Urinary bladder (tissue), 4 donors: Measurements from ENCODE around the gene ENOX1. TPM values are rescaled to one million over a fixed set of nuclear protein-coding genes. Genes with fewer than 3 reads are reported as not detected.
"Not testable (repeated sequence)": the region's sequence is repeated elsewhere in the genome, so short reads cannot be mapped to it uniquely, and the experiment has no call there.

Experiments used
- DNase-seq: peaks from one replicate; pipeline ENCODE4 v3.0.0-alpha.2; 2015; ENCODE audit errors: extremely low spot score
- H3K27ac ChIP-seq: one replicate; pipeline ENCODE4 v1.5.1; 2013; ENCODE audit warnings: low read depth, mild to moderate bottlenecking, moderate library complexity
- H3K36me3 ChIP-seq: one replicate; pipeline ENCODE4 v1.6.1; 2013; ENCODE audit warnings: mild to moderate bottlenecking, moderate library complexity; ENCODE audit not compliant: insufficient read depth
- H3K4me1 ChIP-seq: one replicate; pipeline ENCODE4 v1.6.1; 2013; ENCODE audit warnings: mild to moderate bottlenecking, moderate library complexity; ENCODE audit not compliant: insufficient read depth
- H3K4me3 ChIP-seq: one replicate; pipeline ENCODE4 v1.5.1; 2013; ENCODE audit warnings: low read depth, low read length
- WGBS: extraction: QIAGEN DNeasy Blood & Tissue Kit; methylation state at CpG from one replicate; pipeline ENCODE4 v1.1.7; 2013; 5-methylcytosine and 5-hydroxymethylcytosine counted together
- polyA plus RNA-seq: library from polyadenylated mRNA; stranded (reverse); fragments of 200-250 nt; gene quantifications from one replicate; pipeline ENCODE4 v1.2.3, GENCODE V29; 2013
- total RNA-seq: library from RNA; depleted of rRNA; stranded (reverse); fragments of >200 nt; gene quantifications from one replicate; pipeline ENCODE4 v1.2.3, GENCODE V29; 2014
- donor health status: healthy with polysubstance abuse.
- donor health status: healthy.

Gene ENOX1
- total and polyA plus RNA-seq, 2 donors, result 4.3 to 17.6 TPM

DNA sequence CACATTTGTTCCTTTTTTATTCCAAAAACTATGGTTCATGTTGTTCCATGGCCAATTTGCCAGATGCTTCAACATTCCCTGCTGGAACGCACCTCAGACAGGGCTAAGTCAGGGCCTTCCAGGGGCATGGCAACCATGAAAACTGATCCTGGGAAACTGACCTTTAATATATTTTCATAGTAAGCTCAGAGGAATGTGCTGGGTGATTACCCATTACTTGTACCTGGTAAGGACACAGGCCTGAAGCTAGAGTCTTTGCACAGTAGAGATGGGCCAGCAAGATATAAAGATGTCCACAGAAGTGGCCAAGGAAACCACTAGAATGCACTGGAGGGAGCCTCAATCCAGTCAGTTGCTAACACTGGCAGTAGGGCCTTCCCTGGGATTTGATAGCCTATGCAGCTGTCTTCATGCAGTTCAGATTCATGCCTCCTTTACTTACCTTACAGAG lies 353.1 kb downstream of the ENOX1 start:
- no peaks in the 10 kb centered on the region for H3K4me1 ChIP-seq
- no peak overlapping the region for H3K27ac ChIP-seq
- DNase-seq, result no peak
- no peak overlapping the region for H3K4me3 ChIP-seq
- 81% methylated on average over 1 of the region's 1 CpG for WGBS
- H3K36me3 ChIP-seq, result no peaks in the 10 kb centered on the region

DNA sequence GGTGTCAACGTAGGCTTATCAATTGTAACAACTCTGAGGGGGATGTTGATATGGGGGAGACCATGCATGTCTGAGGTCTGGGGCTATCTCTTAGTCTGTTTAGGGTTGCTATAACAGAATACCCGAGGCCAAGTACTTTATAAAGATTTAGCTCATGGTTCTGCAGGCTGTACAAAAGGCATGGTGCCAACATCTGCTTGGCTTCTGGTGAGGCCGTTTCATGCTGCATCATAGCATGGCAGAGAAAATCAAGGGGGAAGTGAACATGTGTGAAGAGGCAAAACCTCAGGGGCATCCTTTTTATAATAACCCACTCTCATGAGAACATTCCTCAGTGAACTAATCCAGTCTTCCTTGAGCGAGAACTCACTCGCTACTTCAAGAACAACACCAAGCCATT lies 353.8 kb downstream of the ENOX1 start:
- no peaks in the 10 kb centered on the region for H3K4me1 ChIP-seq
- WGBS, result 81% methylated on average over 5 of the region's 5 CpGs
- no peak for DNase-seq
- H3K27ac ChIP-seq, result no peak overlapping the region
- no peak overlapping the region for H3K4me3 ChIP-seq
- no peaks in the 10 kb centered on the region for H3K36me3 ChIP-seq

DNA sequence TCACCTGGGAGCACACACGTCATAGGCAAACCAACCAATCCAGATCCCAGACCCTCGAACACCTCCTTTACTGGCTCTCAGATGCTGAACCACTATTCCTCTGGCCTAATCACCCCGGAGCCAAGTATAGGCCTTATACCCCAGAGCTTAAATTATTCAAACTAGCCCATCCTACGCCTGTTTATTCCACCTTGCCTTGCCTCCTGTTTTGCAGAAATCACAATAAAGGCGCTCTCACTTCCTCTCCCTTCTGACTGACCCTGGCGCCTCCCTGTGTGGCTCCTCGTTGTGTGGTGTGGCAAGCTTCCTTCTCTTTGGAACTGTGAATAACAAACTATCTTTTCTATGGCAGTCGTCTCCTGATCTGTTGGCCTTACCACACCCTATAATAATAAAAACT lies 354.9 kb downstream of the ENOX1 start:
- Histone ChIP-seq H3K4me3 (no peak overlapping the region), H3K4me1 (no peaks in the 10 kb centered on the region), H3K27ac (no peak overlapping the region), H3K36me3 (no peaks in the 10 kb centered on the region)
- DNase-seq, result no peak
- WGBS, result 93% methylated on average over 8 of the region's 8 CpGs

DNA sequence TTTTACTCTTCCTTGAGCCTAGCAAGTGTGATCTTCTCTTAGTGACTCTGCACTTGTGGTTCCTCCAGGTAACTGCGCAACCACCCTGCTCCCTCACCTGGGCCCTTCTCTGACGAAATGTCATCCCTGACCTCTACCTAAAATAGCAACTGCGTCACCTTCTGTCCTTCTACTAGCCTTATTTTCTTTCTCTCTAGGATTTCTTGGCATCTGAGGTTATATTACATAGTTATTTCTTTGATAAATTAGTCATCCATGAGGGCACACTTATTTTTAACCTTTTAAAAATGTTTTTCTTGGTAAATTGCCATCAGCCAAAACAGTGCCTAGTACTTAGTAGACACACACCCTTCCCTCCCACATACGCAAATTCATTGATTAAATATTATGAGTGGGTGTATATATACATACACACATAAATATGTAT lies 355.5 kb downstream of the ENOX1 start:
- H3K4me3 ChIP-seq, result no peak overlapping the region
- no peaks in the 10 kb centered on the region for H3K4me1 ChIP-seq
- 94% methylated on average over 4 of the region's 4 CpGs for WGBS
- DNase-seq, result no peak
- no peaks in the 10 kb centered on the region for H3K36me3 ChIP-seq
- no peak overlapping the region for H3K27ac ChIP-seq

DNA sequence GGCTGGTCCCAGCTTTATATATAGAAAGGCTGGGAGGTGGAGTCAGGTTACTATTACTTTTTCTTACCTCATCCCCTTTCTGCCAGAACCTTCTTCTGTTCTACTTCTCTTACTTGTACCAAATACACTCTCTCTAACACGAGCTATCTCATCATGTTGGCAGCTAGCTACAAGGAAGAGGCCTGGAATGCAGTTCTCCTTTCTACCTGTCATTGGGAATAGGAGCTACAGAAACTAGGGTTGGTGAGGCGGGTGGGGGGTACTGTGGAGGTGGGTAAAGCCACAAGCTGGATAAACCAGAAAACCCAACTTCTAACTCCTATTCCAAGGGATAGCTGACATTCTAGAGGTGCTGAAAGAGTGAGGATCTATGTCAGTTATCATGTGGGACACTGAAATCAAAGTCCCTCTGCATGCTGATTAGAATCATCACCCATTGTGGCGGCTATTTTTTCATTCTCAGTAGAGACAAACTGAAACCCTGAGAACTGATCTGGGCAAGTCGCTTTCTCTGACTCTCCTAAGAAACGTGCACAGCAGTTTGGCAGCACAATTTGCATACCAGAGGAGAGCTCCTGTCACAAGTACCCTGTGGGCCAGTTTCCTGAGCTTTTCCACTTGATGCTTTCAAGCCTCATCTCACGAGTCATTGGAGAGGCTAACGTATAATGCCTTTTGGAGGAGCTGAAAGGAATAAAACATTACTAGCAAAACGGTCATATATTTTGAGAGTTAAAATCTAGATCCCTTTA lies 358.1 kb downstream of the ENOX1 start:
- Histone ChIP-seq H3K36me3 (no peaks in the 10 kb centered on the region), H3K4me3 (no peak overlapping the region), H3K27ac (no peak overlapping the region), H3K4me1 (no peaks in the 10 kb centered on the region)
- 73% methylated on average over 8 of the region's 8 CpGs for WGBS
- no peak for DNase-seq

DNA sequence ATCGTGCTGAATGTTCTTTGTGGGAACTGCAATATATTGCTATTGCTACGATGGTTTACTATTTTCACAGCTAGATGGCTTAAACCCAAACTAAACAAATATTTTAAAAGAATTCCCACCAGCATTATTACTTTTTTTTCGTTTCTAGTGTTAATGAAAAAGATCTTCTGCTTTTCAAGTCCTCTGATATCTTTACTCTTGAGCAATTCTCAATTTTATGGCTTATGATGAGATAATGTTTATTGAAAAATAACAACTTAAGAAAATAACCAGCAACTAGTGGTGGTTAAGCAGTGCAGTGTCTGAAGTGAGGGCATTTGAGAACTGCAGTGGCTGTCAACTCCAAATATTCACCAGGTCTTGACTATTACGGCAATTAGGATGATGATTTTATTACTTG lies 360.4 kb downstream of the ENOX1 start:
- no peaks in the 10 kb centered on the region for H3K4me1 ChIP-seq
- H3K36me3 ChIP-seq, result no peaks in the 10 kb centered on the region
- WGBS, result 59% methylated on average over 4 of the region's 4 CpGs

DNA sequence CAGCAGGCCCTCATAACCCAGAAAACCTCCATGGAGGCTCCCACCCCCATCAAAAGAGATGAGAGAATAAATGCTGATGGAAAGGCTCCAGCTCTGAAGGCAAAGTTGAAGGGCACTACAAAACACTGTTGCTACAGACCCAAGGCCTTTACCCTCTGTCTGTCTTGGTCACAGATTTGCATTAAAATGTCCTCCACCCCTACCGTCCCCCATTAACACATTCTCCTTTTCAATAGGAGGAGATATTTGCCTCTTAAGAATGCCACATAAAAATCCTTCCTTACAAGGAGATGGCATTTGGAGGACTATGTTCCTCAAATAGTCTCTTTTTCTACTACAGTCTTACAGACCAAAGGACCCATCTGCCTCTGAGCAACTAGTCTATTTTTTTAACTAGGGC lies 361.5 kb downstream of the ENOX1 start:
- DNase-seq, result no peak
- Histone ChIP-seq H3K4me3 (no peak overlapping the region), H3K4me1 (no peaks in the 10 kb centered on the region), H3K27ac (no peak overlapping the region), H3K36me3 (no peaks in the 10 kb centered on the region)
- WGBS, result 91% methylated on average over 1 of the region's 1 CpG

More for the DNA sequence above, 360.4 kb downstream of the ENOX1 start:
- no peak overlapping the region for H3K27ac ChIP-seq
- no peak overlapping the region for H3K4me3 ChIP-seq
- no peak for DNase-seq

DNA sequence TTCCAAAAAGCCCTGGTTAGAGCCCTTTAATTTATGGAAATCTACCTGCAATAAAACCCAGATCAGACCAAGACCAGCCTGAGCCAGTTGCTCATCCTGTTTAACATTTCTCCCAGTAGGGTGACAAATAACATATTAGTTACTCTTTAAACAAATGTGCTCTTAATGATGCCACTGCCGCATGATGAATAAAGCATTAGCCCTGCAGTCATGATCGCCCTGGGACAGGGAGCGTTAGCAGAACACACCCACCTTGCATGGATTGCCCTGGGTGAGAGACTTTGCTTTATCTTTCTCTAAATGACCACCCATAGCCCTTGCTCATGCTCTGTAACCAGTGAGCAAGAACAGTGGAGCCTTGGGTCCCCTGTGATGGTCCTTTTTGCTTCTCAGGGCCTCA lies 362.4 kb downstream of the ENOX1 start:
- H3K36me3 ChIP-seq, result no peaks in the 10 kb centered on the region
- WGBS, result 97% methylated on average over 3 of the region's 3 CpGs
- DNase-seq, result no peak
- H3K27ac ChIP-seq, result no peak overlapping the region
- no peaks in the 10 kb centered on the region for H3K4me1 ChIP-seq
- no peak overlapping the region for H3K4me3 ChIP-seq

DNA sequence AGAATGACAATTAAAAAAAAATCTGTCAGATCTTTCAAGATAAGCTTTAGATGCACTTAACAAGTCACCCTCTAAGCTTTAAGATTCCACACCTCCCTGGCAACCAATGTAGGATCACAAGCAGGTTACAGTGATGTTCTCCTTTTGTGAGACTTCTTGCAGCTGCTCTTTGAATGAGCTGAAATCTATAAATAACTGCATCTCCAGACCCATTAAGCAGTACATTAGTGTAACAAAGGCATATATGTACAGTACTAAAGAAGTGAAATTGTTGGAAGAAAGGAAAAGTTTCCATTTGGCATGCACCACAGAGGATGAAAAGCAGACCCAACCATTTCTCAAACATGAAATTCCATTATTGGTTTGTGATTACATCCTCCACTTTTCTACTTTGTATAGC lies 364.7 kb downstream of the ENOX1 start:
- Histone ChIP-seq H3K27ac (no peak overlapping the region), H3K4me1 (no peaks in the 10 kb centered on the region), H3K36me3 (no peaks in the 10 kb centered on the region), H3K4me3 (no peak overlapping the region)
- peak; percentile 21 for DNase-seq

DNA sequence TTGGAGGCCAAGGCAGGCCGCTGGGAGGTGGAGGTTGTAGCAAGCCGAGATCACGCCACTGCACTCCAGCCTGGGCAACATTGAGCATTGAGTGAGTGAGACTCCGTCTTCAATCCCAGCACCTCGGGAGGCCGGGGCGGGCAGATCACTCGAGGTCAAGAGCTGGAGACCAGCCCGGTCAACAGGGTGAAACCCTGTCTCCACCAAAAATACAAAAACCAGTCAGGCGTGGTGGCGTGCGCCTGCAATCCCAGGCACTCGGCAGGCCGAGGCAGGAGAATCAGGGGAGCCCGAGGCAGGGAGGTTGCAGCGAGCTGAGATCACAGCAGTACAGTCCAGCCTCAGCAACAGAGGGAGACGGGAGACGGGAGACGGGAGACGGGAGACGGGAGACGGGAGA lies 369.9 kb downstream of the ENOX1 start:
- not testable (repeated sequence) for H3K4me3 ChIP-seq, H3K27ac ChIP-seq, DNase-seq, H3K4me1 ChIP-seq, H3K36me3 ChIP-seq
- 98% methylated on average over 22 of the region's 22 CpGs for WGBS

DNA sequence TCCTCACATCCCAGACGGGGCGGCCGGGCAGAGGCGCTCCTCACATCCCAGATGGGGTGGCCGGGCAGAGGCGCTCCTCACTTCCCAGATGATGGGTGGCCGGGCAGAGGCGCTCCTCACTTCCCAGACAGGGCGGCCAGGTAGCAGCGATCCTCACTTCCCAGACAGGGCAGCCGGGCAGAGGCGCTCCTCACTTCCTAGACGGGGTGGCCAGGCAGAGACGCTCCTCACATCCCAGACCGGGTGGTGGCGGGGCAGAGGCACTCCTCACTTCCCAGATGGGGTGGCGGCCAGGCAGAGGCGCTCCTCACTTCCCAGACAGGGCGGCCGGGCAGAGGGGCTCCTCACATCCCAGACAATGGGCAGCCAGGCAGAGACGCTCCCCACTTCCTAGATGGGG lies 370.4 kb downstream of the ENOX1 start:
- not testable (repeated sequence) for H3K36me3 ChIP-seq, H3K4me3 ChIP-seq, DNase-seq, H3K27ac ChIP-seq, H3K4me1 ChIP-seq
- 94% methylated on average over 21 of the region's 21 CpGs for WGBS

DNA sequence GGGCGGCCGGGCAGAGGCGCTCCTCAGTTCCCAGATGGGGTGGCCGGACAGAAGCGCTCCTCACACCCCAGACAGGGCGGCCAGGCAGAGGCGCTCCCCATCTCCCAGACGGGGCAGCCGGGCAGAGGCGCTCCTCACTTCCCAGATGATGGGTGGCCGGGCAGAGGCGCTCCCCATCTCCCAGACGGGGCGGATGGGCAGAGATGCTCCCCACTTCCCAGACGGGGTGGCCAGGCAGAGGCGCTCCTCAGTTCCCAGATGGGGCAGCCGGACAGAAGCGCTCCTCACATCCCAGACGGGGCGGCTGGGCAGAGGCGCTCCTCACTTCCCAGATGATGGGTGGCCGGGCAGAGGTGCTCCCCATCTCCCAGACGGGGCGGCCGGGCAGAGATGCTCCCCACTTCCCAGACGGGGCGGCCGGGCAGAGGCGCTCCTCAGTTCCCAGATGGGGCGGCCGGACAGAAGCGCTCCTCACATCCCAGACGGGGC lies 370.8 kb downstream of the ENOX1 start:
- H3K27ac ChIP-seq, H3K4me1 ChIP-seq, DNase-seq, H3K36me3 ChIP-seq, H3K4me3 ChIP-seq: not testable (repeated sequence)
- 92% methylated on average over 33 of the region's 33 CpGs for WGBS

DNA sequence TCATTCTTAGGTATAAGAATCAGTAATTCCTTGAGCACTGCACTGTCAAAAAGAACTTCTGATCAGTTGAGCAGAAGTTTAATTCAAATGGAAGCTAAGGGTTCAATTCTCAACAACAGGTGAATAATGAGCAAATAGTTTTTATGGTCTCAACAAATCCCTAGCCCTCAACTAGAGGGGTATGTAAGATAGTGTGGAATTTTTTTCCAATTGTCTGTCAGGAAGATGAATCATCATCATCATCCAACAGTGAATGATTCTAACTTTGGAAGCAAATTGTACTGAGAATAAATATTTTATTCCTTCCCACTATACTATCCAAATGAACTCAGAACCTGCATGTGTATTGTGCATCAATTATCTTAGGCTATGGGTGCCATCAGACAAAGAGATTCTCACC lies 372.7 kb downstream of the ENOX1 start:
- no peaks in the 10 kb centered on the region for H3K4me1 ChIP-seq
- DNase-seq, result no peak
- H3K36me3 ChIP-seq, result no peaks in the 10 kb centered on the region
- H3K27ac ChIP-seq, result no peak overlapping the region
- no peak overlapping the region for H3K4me3 ChIP-seq

DNA sequence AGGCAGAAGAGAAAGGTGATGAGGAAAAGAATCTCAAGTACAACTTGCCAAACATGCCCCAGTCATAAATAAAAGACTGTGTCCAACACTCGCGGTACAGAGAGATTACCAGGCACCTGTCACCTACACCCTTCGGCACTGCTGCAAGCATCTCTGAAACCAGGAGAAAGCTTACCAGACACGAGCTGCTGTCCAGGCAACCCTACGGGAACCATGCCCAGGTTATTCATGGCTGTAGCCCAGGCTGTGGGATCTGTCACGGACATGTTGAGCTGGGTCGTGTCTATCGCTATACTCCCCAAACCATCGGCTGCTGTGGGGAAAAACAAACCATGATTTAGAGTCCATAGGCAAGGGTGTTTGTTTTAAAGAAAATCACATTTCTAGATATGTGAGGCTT lies 375.0 kb downstream of the ENOX1 start:
- H3K36me3 ChIP-seq, result no peaks in the 10 kb centered on the region
- DNase-seq, result no peak
- 34% methylated on average over 9 of the region's 9 CpGs for WGBS
- no peak overlapping the region for H3K4me3 ChIP-seq
- H3K27ac ChIP-seq, result no peak overlapping the region
- H3K4me1 ChIP-seq, result no peaks in the 10 kb centered on the region

DNA sequence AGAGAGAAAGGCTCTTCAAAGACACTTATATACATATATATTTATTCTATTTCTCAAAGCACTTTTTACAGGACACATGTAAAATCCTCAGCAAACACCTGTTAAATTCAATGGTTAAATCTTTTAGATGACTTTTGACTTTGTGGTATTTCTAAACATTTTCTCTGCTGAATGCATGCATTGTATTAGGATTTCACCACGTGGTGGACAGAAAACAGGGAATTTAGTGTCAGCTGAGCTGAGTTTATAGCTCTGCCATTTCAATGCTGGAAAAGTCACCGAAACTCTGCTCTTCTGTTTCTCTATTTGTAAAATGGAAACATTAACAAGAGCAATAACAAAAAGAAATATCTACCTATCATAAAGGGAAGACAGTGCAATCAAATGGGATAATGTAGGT lies 375.6 kb downstream of the ENOX1 start:
- Histone ChIP-seq H3K27ac (no peak overlapping the region), H3K36me3 (no peaks in the 10 kb centered on the region), H3K4me1 (no peaks in the 10 kb centered on the region), H3K4me3 (no peak overlapping the region)
- DNase-seq, result no peak
- WGBS, result 73% methylated on average over 2 of the region's 2 CpGs
